Left ventricle myocardium superior (tissue), 1 donor: ENCODE data around the gene GNG10. TPM values are rescaled to one million over a fixed set of nuclear protein-coding genes. Genes with fewer than 3 reads are reported as not detected.
"Not testable (repeated sequence)": the region's sequence is repeated elsewhere in the genome, so short reads cannot be mapped to it uniquely, and the experiment has no call there.

Experiments used
- ATAC-seq: fragments of 200-7000 bp; cut with Tn5 transposase; one replicate; pipeline ENCODE4 v1.9.1; 2020; ENCODE audit warnings: mild to moderate bottlenecking, moderate library complexity
- DNase-seq: peaks from one replicate; pipeline ENCODE4 v3.0.0-alpha.2; 2020
- intact Hi-C: fragments of 100-400 bp; cut with micrococcal nuclease; formaldehyde crosslinking; loops from one replicate; pipeline ENCODE4 v1.11.0; 2022
- total RNA-seq: library from RNA; stranded (reverse); fragmentation: NEBNext Ultra II Directional; extraction: Animal tissue kit (Norgen Biotek cat#: 25700); gene quantifications from one replicate; pipeline ENCODE4 v1.2.1, GENCODE V29; 2021
- donor health status: DM: no; HTN: yes; CAD: no; lungs with severe emphysema.

Gene GNG10
- total RNA-seq, 1 donor from 2014 or later = 26.6 TPM

DNA sequence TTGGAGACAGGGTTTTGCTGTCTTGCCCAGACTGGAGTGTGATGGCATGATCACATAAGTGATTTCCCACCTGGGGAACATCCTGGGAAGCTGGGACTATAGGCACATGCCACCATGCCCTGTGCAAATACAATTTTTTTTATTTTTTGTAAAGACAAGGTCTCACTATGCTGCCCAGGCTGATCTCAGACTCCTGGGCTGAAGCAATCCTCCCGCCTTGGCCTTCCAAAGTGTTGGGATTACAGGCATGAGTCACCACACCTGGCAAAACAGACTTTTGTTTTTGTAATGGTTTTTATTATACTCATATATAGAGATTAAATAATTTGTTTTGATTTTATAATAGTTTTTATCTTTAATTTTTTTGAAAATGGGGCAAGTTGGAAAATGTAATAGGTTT, 15.6 kb upstream of the GNG10 start:
- DNase-seq = no peak
- intact Hi-C loops = no loop called here
- no peak for ATAC-seq

- DNase-seq = no peak
- ATAC-seq = no peak
- intact Hi-C loops = no loop called here
These were observed 15.0 kb upstream of the GNG10 start for GRCh38 chr9:111646417-111646816.

- ATAC-seq = no peak
- DNase-seq = no peak
- intact Hi-C loops = no loop called here
These were observed 13.3 kb upstream of the GNG10 start for GRCh38 chr9:111648066-111648465.

- ATAC-seq (no peak), DNase-seq (no peak)
- intact Hi-C loops = no loop called here
These were observed 12.4 kb upstream of the GNG10 start for GRCh38 chr9:111649016-111649415.

DNA sequence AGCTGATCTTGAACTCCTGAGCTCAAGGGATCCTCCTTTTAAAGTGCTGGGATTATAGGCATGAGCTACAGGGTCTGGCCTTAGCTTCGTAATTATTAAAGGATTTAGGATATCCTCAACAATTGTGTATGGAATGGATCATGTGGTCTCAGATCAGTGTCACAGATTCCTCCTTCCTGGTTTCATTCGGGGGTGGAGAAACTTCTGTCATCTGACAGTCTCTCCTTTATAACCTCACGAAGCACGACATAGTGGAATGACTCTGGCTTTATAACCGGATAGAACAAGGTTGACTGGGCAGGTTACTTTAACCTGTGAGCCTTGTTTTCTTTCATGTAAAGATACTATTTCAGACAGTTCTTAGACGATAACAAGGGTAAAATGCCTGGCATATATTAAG, 4.4 kb upstream of the GNG10 start:
- ATAC-seq (no peak), DNase-seq (no peak)
- intact Hi-C loops = no loop called here

DNA sequence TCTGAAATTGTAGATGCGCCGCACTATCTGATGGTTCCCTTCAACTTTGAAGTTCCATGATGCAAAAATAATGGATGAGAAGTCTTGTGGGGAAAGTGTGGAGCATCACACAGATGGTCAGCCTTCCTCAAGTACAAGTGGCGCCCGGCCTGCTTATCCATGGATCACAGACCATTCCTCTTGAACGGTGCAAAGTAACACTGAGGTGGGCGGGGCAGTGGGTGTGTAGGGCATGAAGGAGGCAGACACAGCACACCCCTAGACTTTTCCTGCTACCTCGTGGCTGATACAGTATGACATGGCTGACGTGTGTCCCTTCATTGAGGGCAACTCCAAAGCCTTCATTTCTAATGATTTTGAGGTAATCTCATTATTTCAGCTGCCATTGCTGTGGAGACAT, 2.5 kb upstream of the GNG10 start:
- intact Hi-C loops = no loop called here
- ATAC-seq (no peak), DNase-seq (no peak)

- ATAC-seq (no peak), DNase-seq (no peak)
- intact Hi-C loops = no loop called here
These were observed 1.7 kb upstream of the GNG10 start for GRCh38 chr9:111659691-111660090.

- intact Hi-C loops = no loop called here
- ATAC-seq (peak; percentile 77), DNase-seq (peak; percentile 67)
These were observed 557 bp downstream of the GNG10 start for GRCh38 chr9:111661802-111662521.

DNA sequence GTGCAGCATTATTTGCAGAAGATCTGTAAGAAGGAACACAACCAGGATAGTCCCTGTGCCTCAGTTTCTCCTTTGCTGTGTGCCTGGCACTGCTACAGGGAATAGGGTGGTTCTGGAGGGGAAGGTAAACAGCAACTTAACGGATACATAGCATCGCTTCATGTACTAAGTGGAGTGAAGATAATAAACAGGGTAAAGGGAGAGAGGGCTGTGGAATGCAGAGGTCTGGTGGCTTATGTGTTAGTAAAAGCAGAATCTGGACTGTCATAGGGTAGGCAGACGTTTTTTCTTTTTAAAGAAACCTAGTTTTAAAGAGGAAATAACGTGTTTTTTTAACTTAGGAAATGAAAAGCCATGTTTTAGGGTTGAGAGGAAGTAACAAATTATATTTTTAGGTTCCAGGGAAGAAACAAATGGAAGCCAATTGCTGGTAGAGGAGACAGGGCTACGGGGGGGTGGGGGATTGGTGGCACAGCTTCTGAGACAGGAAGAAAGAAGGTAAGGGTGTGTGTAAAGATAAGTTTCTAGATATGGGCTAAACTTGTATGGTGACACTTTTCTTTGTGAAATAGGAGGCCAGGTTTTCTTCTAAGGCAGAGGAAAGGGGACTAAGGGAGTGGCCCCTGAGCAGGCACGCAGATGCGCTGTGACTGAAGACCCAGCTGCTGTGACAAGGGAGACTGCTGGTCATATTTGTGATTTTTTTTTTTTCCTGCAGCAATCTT, 1.3 kb downstream of the GNG10 start:
- DNase-seq = no peak
- intact Hi-C loops = no loop called here
- no peak for ATAC-seq

GRCh38 chr9:111663301-111663823, 2.0 kb downstream of the GNG10 start:
- ATAC-seq (no peak), DNase-seq (no peak)
- intact Hi-C loops = no loop called here

- intact Hi-C loops = no loop called here
- ATAC-seq (no peak), DNase-seq (no peak)
These were observed 6.7 kb downstream of the GNG10 start for GRCh38 chr9:111668026-111668573.

DNA sequence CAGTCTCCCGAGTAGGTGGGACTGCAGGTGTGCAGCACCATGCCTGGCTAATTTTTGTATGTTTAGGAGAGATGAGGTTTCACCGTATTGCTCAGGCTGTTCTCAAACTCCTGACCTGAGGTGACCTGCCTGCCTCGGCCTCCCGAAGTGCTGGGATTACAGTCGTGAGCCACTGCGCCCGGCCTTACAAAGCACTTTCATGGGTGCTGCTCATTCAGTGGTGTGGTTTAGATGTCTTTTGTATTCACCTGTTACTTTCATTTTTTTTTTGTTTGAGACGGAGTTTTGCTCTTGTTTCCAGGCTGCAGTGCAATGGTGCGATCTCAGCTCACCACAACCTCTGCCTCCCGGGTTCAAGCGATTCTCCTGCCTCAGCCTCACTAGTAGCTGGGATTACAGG, 7.2 kb downstream of the GNG10 start:
- intact Hi-C loops, ATAC-seq, DNase-seq: not testable (repeated sequence)

GRCh38 chr9:111674319-111674718, 12.9 kb downstream of the GNG10 start:
- intact Hi-C loops = no loop called here
- no peak for ATAC-seq
- no peak for DNase-seq

GRCh38 chr9:111676116-111676515, 14.7 kb downstream of the GNG10 start:
- intact Hi-C loops = no loop called here
- no peak for ATAC-seq
- no peak for DNase-seq

GRCh38 chr9:111678293-111678692, 16.9 kb downstream of the GNG10 start:
- DNase-seq (no peak), ATAC-seq (no peak)
- intact Hi-C loops = no loop called here

- DNase-seq (no peak), ATAC-seq (no peak)
- intact Hi-C loops = no loop called here
These were observed 17.8 kb downstream of the GNG10 start for GRCh38 chr9:111679199-111679598.

GRCh38 chr9:111683392-111683791, 22.0 kb downstream of the GNG10 start:
- DNase-seq = no peak
- ATAC-seq = no peak
- intact Hi-C loops = no loop called here

DNA sequence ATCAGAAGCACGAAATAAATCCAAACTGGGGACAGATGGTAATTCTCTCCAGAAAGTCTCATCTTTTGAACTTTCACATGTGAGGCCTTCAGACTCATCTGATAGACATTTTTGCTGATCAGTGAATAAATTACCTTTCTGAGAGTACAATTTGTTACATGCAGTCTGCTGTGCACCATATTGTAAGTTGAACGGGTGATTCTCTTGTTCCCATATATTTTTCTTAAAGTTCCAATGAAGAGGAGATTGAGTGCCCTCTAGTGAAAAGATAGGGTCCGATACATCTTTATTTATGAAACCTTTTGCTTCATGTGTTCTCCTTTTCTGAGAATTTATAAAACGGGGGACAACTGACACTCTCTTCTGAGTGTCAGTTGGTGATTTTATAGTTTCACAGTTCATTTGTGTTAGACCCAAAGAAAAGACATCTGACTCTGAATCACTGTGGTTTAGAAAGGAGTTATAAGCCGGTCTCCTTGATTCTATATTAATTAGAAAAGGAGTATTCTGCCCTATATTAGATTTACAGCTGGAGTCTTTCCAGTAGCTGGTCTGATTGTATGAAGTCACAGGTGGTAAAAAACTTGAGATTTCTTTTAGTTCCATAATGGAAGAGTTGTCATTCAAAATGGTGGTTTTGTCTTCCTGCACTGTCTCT, 30.4 kb downstream of the GNG10 start:
- no peak for DNase-seq
- intact Hi-C loops = no loop called here
- no peak for ATAC-seq

GRCh38 chr9:111696796-111697195, 35.4 kb downstream of the GNG10 start:
- intact Hi-C loops = no loop called here
- ATAC-seq = no peak

DNA sequence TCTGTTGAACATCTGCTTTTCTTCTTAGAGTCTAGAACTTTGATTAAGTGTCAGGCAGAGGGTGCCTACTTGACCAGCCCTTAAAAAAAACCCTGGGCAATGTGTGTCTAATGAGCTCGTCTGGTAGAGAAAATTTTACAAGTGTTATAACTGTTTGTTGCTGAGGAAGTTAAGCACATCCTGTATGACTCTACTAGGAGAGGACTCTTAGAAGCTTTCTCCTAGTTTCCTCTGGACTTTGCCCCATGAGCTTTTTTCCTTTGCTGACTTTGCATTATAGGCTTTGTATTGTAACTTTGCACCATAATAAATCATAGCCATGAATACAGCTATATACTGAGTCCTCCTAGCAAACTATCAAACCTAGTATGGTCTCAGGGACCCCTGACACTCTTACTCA, 39.4 kb downstream of the GNG10 start:
- DNase-seq (no peak), ATAC-seq (no peak)
- intact Hi-C loops = no loop called here

More at GRCh38 chr9:111696796-111697195, 35.4 kb downstream of the GNG10 start:
- DNase-seq = no peak
